Pulmonary artery endothelial cell (primary cell): ENCODE measurements around the gene TIAM1. TPM values are rescaled to one million over a fixed set of nuclear protein-coding genes. Genes with fewer than 3 reads are reported as not detected.

Source experiments
- DNase-seq: peaks from one replicate; pipeline ENCODE4 v3.0.0-alpha.2; 2011; ENCODE audit warnings: low read depth, low spot score
- total RNA-seq: library from RNA; depleted of rRNA; stranded (reverse); fragments of >200 nt; gene quantifications from 2 replicates; pipeline ENCODE4 v1.2.3, GENCODE V29; 2014

Gene TIAM1
- total RNA-seq, 1 donor from 2014 or later, result under 0.01 TPM

GRCh38 chr21:31288191-31288590 lies 55.9 kb downstream of the TIAM1 start:
- DNase-seq, result no peak

GRCh38 chr21:31287201-31287600 lies 56.9 kb downstream of the TIAM1 start:
- DNase-seq, result no peak

- DNase-seq, result no peak
These were observed 57.4 kb downstream of the TIAM1 start for GRCh38 chr21:31286621-31287020.

- no peak for DNase-seq
These were observed 59.2 kb downstream of the TIAM1 start for GRCh38 chr21:31284797-31285397.

- no peak for DNase-seq
These were observed 61.0 kb downstream of the TIAM1 start for GRCh38 chr21:31283025-31283424.

- DNase-seq, result no peak
These were observed 61.9 kb downstream of the TIAM1 start for GRCh38 chr21:31282095-31282709.

GRCh38 chr21:31281561-31281960 lies 62.5 kb downstream of the TIAM1 start:
- DNase-seq, result no peak

- DNase-seq, result no peak
These were observed 64.1 kb downstream of the TIAM1 start for GRCh38 chr21:31279986-31280385.

- DNase-seq, result no peak
These were observed 64.8 kb downstream of the TIAM1 start for GRCh38 chr21:31279214-31279613.

GRCh38 chr21:31278511-31279130 lies 65.4 kb downstream of the TIAM1 start:
- no peak for DNase-seq

- DNase-seq, result no peak
These were observed 67.4 kb downstream of the TIAM1 start for GRCh38 chr21:31276663-31277062.

- DNase-seq, result no peak
These were observed 68.2 kb downstream of the TIAM1 start for GRCh38 chr21:31275901-31276300.

GRCh38 chr21:31273278-31273677 lies 70.8 kb downstream of the TIAM1 start:
- DNase-seq, result no peak

GRCh38 chr21:31268090-31268489 lies 76.0 kb downstream of the TIAM1 start:
- DNase-seq, result no peak

GRCh38 chr21:31267644-31268043 lies 76.4 kb downstream of the TIAM1 start:
- no peak for DNase-seq

GRCh38 chr21:31266241-31266640 lies 77.8 kb downstream of the TIAM1 start:
- DNase-seq, result no peak

GRCh38 chr21:31265366-31266013 lies 78.6 kb downstream of the TIAM1 start:
- DNase-seq, result no peak

GRCh38 chr21:31264574-31264973 lies 79.5 kb downstream of the TIAM1 start:
- DNase-seq, result no peak

- no peak for DNase-seq
These were observed 81.3 kb downstream of the TIAM1 start for GRCh38 chr21:31262728-31263127.

- DNase-seq, result no peak
These were observed 82.3 kb downstream of the TIAM1 start for GRCh38 chr21:31261759-31262158.

GRCh38 chr21:31260790-31261189 lies 83.3 kb downstream of the TIAM1 start:
- DNase-seq, result no peak

- DNase-seq, result no peak
These were observed 86.0 kb downstream of the TIAM1 start for GRCh38 chr21:31258073-31258472.

GRCh38 chr21:31257265-31257664 lies 86.8 kb downstream of the TIAM1 start:
- no peak for DNase-seq
